Activated CD4-positive, alpha-beta T cell treated with anti-CD3 and anti-CD28 coated beads for 24 hours (primary cell): ENCODE measurements around the gene NMRK2.
"Not testable (repeated sequence)": the region's sequence is repeated elsewhere in the genome, so short reads cannot be mapped to it uniquely, and the experiment has no call there.

Experiments
- DNase-seq, 2 donors: peaks; one replicate each; pipeline ENCODE4 v3.0.0-alpha.2; 2020; ENCODE audit warnings: low read depth in 2 of 2

The NMRK2 gene

DNA sequence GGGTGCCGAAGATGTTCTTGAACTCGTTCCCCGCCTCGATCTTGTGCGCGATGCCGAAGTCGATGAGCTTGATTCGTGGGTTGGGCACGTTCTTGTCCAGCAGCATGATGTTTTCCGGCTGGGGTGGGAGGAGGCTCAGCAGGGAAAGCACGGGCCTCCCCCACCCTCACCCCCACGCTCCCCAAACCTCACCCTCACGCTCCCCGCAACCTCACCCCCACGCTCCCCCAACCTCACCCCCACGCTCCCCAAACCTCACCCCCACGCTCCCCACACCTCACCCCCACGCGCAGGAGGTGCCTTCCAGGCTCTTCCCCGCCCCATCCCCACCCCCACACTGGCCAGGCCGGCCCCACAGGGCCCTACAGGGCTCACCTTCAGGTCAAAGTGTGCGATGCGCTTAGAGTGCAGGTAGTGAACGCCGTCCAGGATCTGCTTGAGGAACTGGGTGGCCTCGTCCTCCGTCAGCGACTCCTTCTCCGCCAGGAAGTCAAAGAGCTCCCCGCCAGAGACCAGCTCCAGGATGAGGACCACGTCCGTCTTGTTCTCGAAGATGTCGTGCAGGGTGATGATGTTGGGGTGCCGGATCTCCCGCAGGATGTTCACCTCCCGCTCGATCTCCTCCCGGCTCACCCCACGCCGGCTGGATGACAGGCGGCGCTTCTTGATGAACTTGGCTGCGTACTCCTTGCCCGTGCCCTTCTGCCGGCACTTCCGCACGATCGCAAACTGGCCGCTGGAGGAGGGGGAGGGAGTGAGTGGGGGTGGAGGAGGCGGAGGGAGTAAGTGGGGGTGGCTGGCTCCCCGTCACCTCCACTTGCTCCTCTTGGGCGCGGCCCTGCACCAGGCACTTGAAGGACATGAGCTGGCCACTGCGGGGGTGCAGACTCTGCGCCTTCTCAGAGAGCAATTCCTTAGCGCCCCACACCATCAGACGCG is 31.7 kb downstream of the NMRK2 start:
- DNase-seq, result no peak

DNA sequence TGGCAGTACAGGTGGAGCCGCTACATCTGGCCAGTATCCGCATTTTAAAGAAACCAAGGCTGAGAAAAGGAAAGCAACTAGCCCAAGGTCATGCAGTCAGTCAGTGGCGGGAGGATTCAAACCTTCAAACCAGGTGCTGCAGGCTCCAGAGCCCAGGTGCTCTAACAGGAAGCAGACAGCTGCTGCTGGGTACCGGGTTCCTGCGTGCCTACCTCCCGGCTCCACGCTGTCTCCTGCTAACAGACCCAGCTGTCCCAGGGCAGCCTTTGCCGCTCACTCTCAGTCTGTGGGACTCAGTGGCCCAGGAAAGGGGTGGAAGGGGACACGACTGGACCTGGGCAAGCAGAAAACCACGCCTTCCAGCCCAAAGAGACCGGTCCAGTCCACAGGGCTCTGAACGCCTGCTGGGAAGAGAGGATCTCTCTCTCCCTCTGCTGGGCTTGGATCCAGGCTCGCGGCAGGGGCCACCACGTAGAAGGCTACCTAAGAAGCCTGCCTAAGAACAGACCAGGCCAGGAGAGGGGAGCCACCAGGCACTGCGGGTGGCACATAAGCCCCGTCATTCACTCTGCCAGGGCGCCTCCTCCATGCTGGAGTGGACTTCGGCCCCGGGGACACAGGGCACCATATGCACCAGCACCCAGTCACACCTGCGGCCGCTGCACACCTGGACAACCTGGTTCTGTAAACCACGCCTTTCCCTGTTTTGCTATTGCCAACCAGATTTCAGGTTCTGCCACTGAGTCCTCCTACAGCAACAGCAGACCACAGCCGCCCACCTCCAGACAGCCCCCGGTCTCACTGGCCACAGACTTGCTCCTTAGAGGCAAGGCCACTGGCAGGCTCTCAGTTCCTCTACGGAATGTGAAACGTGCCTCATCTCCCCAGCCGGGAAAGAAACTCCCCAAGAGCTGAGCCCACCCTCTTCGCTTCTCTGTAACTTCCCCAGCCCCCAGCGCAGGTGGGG is 33.5 kb downstream of the NMRK2 start:
- no peak for DNase-seq

- DNase-seq, result not testable (repeated sequence)
Observed at GRCh38 chr19:3967983-3968382, 35.1 kb downstream of the NMRK2 start.

DNA sequence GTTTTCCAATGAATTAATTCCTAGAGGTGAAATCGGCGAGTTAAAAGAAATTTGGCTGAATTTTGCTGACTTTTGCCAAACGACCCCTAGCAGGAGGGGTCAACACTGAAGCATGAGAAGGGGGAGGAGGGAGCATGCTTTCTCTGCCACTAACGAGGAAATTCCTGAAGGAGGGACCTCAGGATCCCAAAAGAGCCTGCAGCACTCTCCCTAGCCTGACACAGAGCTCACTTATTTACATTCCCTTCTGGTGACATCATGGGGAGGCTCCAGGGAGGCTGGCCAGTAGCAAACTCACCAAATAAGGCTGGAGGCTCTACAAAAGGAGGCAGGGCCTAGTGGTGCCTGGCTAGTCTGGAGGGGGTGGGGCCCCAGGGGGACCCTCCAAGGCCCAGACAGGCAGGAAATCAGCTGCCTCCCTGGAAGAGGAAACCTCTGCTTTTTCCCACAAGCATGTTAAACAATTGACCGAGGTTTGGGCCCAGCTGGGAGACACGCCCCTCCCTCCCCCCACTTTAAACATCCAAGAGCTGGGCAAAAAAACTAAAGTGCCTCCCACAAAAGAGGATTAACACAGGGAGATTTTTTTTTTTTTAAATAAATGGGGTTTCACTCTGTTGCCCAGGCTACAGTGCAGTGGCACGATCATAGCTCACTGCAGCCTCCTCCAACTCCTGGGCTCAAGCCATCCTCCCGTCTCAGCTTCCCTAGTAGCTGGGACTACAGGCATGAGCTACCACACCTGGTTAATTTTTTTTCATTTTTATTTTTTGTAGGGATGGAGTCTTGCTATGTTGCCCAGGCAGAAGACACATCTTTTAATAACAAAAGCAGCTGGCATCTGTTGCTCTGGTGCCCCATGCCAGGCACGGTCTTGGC is 35.9 kb downstream of the NMRK2 start:
- no peak for DNase-seq

DNA sequence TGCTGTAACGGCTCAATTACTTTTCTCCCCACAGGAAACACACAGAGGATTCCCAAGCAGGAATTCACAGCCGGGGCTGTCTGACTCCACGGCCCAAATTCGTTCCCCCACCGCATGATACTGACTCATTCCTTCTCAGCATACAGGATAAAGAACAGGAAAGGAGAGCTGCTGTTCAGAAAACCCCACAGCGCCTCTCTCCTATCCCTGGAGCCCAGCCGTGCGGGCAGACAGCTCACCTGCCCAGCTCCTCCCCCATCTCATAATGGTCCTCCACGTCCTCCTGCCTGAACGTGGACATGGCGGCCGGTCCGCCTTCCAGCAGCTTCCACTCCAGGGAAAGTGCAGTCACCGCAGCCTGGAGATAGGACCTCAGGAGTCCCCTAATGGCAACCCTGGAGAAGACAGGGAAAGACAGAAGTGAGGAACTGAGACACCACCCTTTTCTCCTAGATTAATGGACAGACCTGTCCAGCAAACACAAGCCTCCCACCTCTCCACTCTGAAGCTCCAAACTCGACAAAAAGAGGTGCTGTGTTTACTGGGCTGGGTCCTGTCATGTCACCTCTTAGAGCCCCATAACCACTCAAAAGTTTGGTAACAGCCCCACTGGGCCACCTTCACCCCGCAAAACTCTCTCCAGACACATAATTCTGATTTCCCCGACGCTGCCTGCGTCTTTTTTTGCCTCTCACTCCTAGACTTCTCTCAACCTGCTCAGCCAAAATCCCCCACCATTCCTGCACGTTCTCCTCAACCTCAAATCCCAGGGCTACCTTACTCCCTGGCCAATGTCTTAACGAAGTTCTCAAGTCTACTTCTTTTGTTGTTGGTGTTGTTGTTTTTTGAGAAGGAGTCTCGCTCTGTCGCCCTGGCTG is 36.8 kb downstream of the NMRK2 start:
- DNase-seq, result no peak

GRCh38 chr19:3970313-3970807 is 37.5 kb downstream of the NMRK2 start:
- no peak for DNase-seq

DNA sequence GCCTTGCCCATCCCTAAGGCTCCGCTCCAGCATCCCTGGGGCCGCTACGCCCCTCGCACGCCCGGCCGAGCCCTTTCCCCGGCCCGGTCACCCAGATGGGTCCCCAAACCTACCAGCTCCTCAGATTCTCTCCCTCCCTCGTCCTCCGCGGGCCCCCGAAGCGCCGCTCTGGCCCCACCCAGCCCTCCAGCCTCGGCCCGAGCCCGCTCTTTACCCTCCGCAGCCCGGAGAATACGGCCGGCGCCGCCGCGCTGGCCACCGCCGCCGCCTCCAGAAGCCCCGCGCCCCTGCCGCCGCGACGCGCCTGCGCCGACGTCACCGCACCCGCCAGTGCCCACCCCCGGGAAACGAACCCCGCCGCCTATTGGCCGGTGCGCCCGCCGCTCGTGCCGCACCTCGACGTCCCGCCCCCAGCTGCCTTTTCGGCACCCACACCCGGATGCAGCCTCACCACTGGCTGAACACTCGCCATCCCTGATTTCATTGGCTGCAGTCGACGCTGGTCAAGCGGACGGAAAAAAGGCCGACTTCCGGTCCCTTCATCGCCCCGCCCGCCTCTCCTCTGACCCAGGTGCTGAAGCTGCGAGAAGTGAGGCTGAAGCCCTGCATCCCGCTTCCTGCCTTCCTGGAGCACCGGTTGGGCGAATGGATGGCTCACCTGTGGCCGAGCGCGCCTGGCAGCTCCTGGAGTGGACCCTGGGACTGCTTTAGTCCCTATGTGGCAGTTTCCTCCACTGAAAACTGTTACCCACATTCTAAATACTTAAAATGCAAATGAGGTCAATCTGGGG is 38.1 kb downstream of the NMRK2 start, which contains the start of gene DAPK3:
DAPK3 (minus strand) TSS at position 292 of the 791 bp plus-strand sequence. CDS start 1,364 bp downstream, outside the sequence.
- peak; percentile 90 to 95 for DNase-seq

GRCh38 chr19:3975144-3975543 is 42.3 kb downstream of the NMRK2 start:
- DNase-seq, result no peak

- no peak for DNase-seq
Observed at GRCh38 chr19:3975637-3976087, 42.8 kb downstream of the NMRK2 start.

- no peak for DNase-seq
Observed at GRCh38 chr19:3976495-3977241, 43.8 kb downstream of the NMRK2 start.

- DNase-seq, result no peak
Observed at GRCh38 chr19:3977242-3978143, 44.6 kb downstream of the NMRK2 start.

DNA sequence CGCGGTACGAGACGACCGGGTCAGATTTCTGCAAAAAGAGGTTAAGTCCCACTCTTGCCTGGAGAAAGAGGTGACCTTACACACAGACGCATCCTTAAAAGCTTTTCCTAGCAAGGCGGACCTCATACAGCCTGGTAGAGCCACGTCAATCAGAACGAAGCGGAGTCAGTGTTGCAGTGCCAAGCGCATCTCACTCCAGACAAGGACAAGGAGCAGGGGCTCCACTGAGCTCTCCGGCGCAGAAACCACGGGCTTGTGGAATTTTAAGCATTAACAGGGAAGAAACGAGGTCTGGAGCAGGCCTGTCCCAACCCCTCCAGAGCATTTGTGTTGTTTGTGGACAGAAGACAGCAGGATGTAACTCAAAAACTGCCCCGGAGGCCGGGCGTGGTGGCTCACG is 45.3 kb downstream of the NMRK2 start:
- no peak for DNase-seq

GRCh38 chr19:3979289-3979673 is 46.4 kb downstream of the NMRK2 start:
- no peak for DNase-seq

GRCh38 chr19:3979674-3980352 is 46.9 kb downstream of the NMRK2 start:
- DNase-seq, result no peak

- DNase-seq, result no peak
Observed at GRCh38 chr19:3980353-3981251, 47.7 kb downstream of the NMRK2 start.

- DNase-seq, result no peak
Observed at GRCh38 chr19:3981373-3981735, 48.5 kb downstream of the NMRK2 start.
